Keratinocyte (primary cell): Measurements from ENCODE around the gene RRP8.

ENCODE experiments used
- CTCF ChIP-seq, 3 experiments: IDR thresholded peaks in 1 of 3; conservative IDR thresholded peaks in 1 of 3; optimal IDR thresholded peaks in 1 of 3; 2 replicates in 2 of 3; 3 replicates in 1 of 3; pipeline versions ENCODE3 to v1.5.1; 2011; ENCODE audit warnings: low read length in 3 of 3, mild to moderate bottlenecking in 3 of 3, moderate library complexity in 2 of 3, control low read depth in 1 of 3, inconsistent platforms in 1 of 3; ENCODE audit not compliant: insufficient read depth in 2 of 3; ENCODE audit errors: extremely low read depth in 1 of 3
- EZH2 ChIP-seq: IDR thresholded peaks from one replicate; pipeline ENCODE4 v1.6.1; 2012; ENCODE audit warnings: inconsistent platforms, mild to moderate bottlenecking, low read length, moderate library complexity

- TF ChIP-seq EZH2 (no peak), CTCF (optimal IDR thresholded peaks at IDR 0.05 in 1 of 3, IDR thresholded peaks at IDR 0.05 in 1 of 3, conservative IDR thresholded peaks at IDR 0.05 in 1 of 3; ENCODE audit: extremely low read depth in 1 of 3, insufficient read depth in 2 of 3, low read length in 3 of 3) (peak in 1 of 3 experiments; percentile 9)
These were observed 35.0 kb upstream of the RRP8 start for GRCh38 chr11:6638429-6638828.
